ENCODE data around the gene EIF2AK2. TPM values are rescaled to one million over a fixed set of nuclear protein-coding genes. Genes with fewer than 3 reads are reported as not detected.
"Not testable (repeated sequence)": the region's sequence is repeated elsewhere in the genome, so short reads cannot be mapped to it uniquely, and the experiment has no call there.

EIF2AK2 gene
- 10 to 100 TPM; 28.6 to 41.7 (median 31.0) TPM for total RNA-seq

- TF ChIP-seq POLR2A (IDR thresholded peaks at IDR 0.05) (peak in 1 of 2 donors; percentile 59), CTCF (IDR thresholded peaks at IDR 0.05) (no peak)
- 28% methylated on average over 18 to 19 of the region's 55 CpGs for WGBS, 2 donors
- Histone ChIP-seq H3K36me3 (no peaks in the 10 kb centered on the region), H3K9me3 (no peaks in the 10 kb centered on the region), H3K27me3 (no peaks in the 10 kb centered on the region), H3K4me1 (peaks cover 4 to 11% of the 10 kb centered on the region in 2 donors), H3K27ac (peak within 1 kb of the TSS; percentile 79 to 93 (median 89)), H3K4me3 (replicated peaks in 1 of 3) (peak within 1 kb of the TSS; percentile 74 to 90 (median 86))
- DNase-seq: peak; percentile 89 to 90
- intact Hi-C loops (cut with DNase I): no loop called here
Measured at GRCh38 chr2:37156857-37157714, at the start of gene EIF2AK2. Gene EIF2AK2 (minus strand): TSS chr2:37156980. CDS start chr2:37147806, 9,174 bp downstream.

- no peak for TF ChIP-seq CTCF (IDR thresholded peaks at IDR 0.05)
- TF ChIP-seq POLR2A (IDR thresholded peaks at IDR 0.05): no peak
- Histone ChIP-seq H3K4me1 (no peaks in the 10 kb centered on the region), H3K4me3 (replicated peaks in 1 of 3) (no peak overlapping the region), H3K36me3 (peaks cover 51 to 53% of the 10 kb centered on the region in 2 donors), H3K27ac (no peak overlapping the region), H3K27me3 (no peaks in the 10 kb centered on the region), H3K9me3 (no peaks in the 10 kb centered on the region)
- DNase-seq: no peak
- WGBS, 2 donors: 89 to 93% methylated on average over 5 of the region's 5 CpGs
- intact Hi-C loops (cut with DNase I): no loop called here
Measured at GRCh38 chr2:37205689-37206341, 49.0 kb upstream of the EIF2AK2 start.

GRCh38 chr2:37205071-37205661, 48.4 kb upstream of the EIF2AK2 start:
- H3K4me1 ChIP-seq; DNase-seq; H3K27me3 ChIP-seq; H3K27ac ChIP-seq; H3K9me3 ChIP-seq; H3K4me3 ChIP-seq (replicated peaks in 1 of 3); intact Hi-C loops (cut with DNase I): not testable (repeated sequence)
- WGBS, 2 donors: 83 to 90% methylated on average over 8 of the region's 8 CpGs
- H3K36me3 ChIP-seq: peaks cover 47 to 53% of the 10 kb centered on the region in 2 donors

- intact Hi-C loops (cut with DNase I): no loop called here
- Histone ChIP-seq H3K4me1 (no peaks in the 10 kb centered on the region), H3K9me3 (no peaks in the 10 kb centered on the region), H3K4me3 (replicated peaks in 1 of 3) (no peak overlapping the region), H3K27ac (no peak overlapping the region), H3K27me3 (no peaks in the 10 kb centered on the region), H3K36me3 (peaks cover 33 to 45% of the 10 kb centered on the region in 2 donors)
- no peak for DNase-seq
- WGBS, 2 donors: 93 to 99% methylated on average over 2 of the region's 2 CpGs
- TF ChIP-seq CTCF (IDR thresholded peaks at IDR 0.05) (no peak), POLR2A (IDR thresholded peaks at IDR 0.05) (no peak)
Measured at GRCh38 chr2:37203708-37204107, 46.9 kb upstream of the EIF2AK2 start.

- peaks cover 7 to 9% of the 10 kb centered on the region in 2 donors for H3K4me1 ChIP-seq
- peaks cover 25 to 44% of the 10 kb centered on the region in 2 donors for H3K36me3 ChIP-seq
- WGBS, 2 donors: 88 to 95% methylated on average over 1 of the region's 1 CpG
- no peak overlapping the region for H3K4me3 ChIP-seq (replicated peaks in 1 of 3)
- intact Hi-C loops (cut with DNase I): no loop called here
- no peaks in the 10 kb centered on the region for H3K27me3 ChIP-seq
- no peak overlapping the region for H3K27ac ChIP-seq
- no peaks in the 10 kb centered on the region for H3K9me3 ChIP-seq
- TF ChIP-seq POLR2A (IDR thresholded peaks at IDR 0.05) (no peak), CTCF (IDR thresholded peaks at IDR 0.05) (no peak)
- no peak for DNase-seq
Measured at GRCh38 chr2:37201766-37202165, 45.0 kb upstream of the EIF2AK2 start.
